Keratinocyte (primary cell): Measurements from ENCODE around the gene DTNB.

Source experiments
- CTCF ChIP-seq, 3 experiments: IDR thresholded peaks in 1 of 3; conservative IDR thresholded peaks in 1 of 3; optimal IDR thresholded peaks in 1 of 3; 2 replicates in 2 of 3; 3 replicates in 1 of 3; pipeline versions ENCODE3 to v1.5.1; 2011; ENCODE audit warnings: low read length in 3 of 3, mild to moderate bottlenecking in 3 of 3, moderate library complexity in 2 of 3, control low read depth in 1 of 3, inconsistent platforms in 1 of 3; ENCODE audit not compliant: insufficient read depth in 2 of 3; ENCODE audit errors: extremely low read depth in 1 of 3
- EZH2 ChIP-seq: IDR thresholded peaks from one replicate; pipeline ENCODE4 v1.6.1; 2012; ENCODE audit warnings: inconsistent platforms, mild to moderate bottlenecking, low read length, moderate library complexity

GRCh38 chr2:25479761-25480160, 193.6 kb downstream of the DTNB start:
- no peak for TF ChIP-seq EZH2
- TF ChIP-seq CTCF (optimal IDR thresholded peaks at IDR 0.05 in 1 of 3, IDR thresholded peaks at IDR 0.05 in 1 of 3, conservative IDR thresholded peaks at IDR 0.05 in 1 of 3; ENCODE audit: extremely low read depth in 1 of 3, insufficient read depth in 2 of 3, low read length in 3 of 3): no peak
